H1 (cell line): ENCODE results near the gene USP13. TPM values are rescaled to one million over a fixed set of nuclear protein-coding genes. Genes with fewer than 3 reads are reported as not detected.

Experiments
- BCL11A ChIP-seq, 2 experiments: IDR thresholded peaks; one replicate each; pipeline ENCODE4 v1.6.1; 2011; ENCODE audit warnings: low read depth in 2 of 2, low read length in 2 of 2, mild to moderate bottlenecking in 2 of 2
- HDAC6 ChIP-seq: IDR thresholded peaks from one replicate; pipeline ENCODE4 v1.7.1; 2012; ENCODE audit warnings: low read depth, mild to moderate bottlenecking, inconsistent platforms, low read length, moderate library complexity
- KDM5A ChIP-seq: fragments of 200-600 bp; IDR thresholded peaks from 2 replicates; pipeline ENCODE4 v1.7.1; 2012; ENCODE audit warnings: mild to moderate bottlenecking, low read length, inconsistent platforms, mixed read lengths
- NANOG ChIP-seq: IDR thresholded peaks from 2 replicates; pipeline ENCODE4 v1.6.1; 2011; ENCODE audit warnings: low read length, low read depth, mild to moderate bottlenecking, inconsistent platforms; ENCODE audit not compliant: insufficient read depth, poor library complexity, severe bottlenecking
- SP1 ChIP-seq: IDR thresholded peaks from 2 replicates; pipeline ENCODE4 v1.6.1; 2011; ENCODE audit warnings: low read depth, low read length
- polyA plus RNA-seq, 7 experiments: library from polyadenylated mRNA; depleted of rRNA in 3 of 7; stranded (reverse) in 5 of 7; unstranded in 2 of 7; fragments of >200 nt in 5 of 7; fragments of 200-250 nt in 2 of 7; gene quantifications; 1 replicate in 5 of 7; 2 replicates in 1 of 7; 4 replicates in 1 of 7; pipeline versions ENCODE4 v1.2.1 to v1.2.3, GENCODE V29; 2011 to 2013; ENCODE audit warnings: missing spikeins in 2 of 7, mixed read lengths in 2 of 7
- total RNA-seq: library from RNA; stranded (reverse); fragmentation: NEBNext Ultra II Directional; extraction: Animal tissue kit (Norgen Biotek cat#: 25700); gene quantifications from 2 replicates; pipeline ENCODE4 v1.2.1, GENCODE V29; 2021
- TF ChIP-seq, protein P1 (sequence below): IDR thresholded peaks from 2 replicates; pipeline ENCODE4 v1.6.1; 2011; ENCODE audit warnings: low read length, improper control_type of control experiment

USP13 gene
- total and polyA plus RNA-seq, 2 of the 8 experiments (the other 6 are each of a cell fraction or from before 2014, with no cell fraction given) = 7.9 to 25.9 TPM

GRCh38 chr3:179732661-179733348 is 80.0 kb downstream of the USP13 start (continued):
- no peak for TF ChIP-seq KDM5A
- no peak for TF ChIP-seq HDAC6
- TF ChIP-seq, protein P1, sequence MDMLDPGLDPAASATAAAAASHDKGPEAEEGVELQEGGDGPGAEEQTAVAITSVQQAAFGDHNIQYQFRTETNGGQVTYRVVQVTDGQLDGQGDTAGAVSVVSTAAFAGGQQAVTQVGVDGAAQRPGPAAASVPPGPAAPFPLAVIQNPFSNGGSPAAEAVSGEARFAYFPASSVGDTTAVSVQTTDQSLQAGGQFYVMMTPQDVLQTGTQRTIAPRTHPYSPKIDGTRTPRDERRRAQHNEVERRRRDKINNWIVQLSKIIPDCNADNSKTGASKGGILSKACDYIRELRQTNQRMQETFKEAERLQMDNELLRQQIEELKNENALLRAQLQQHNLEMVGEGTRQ = no peak
- TF ChIP-seq BCL11A (IDR thresholded peaks at IDR 0.05; ENCODE audit: low read depth in 2 of 2, low read length in 2 of 2) = no peak
- TF ChIP-seq NANOG = no peak
- TF ChIP-seq SP1 = no peak
- TF ChIP-seq, all 59 proteins: peak for 0
